ENCODE measurements around the gene SERPINC1. TPM values are rescaled to one million over a fixed set of nuclear protein-coding genes. Genes with fewer than 3 reads are reported as not detected.

The SERPINC1 gene
- total RNA-seq, 1 donor from 2014 or later: 0.22 TPM

- H3K27me3 Mint-ChIP-seq (ENCODE audit: low read depth): peaks cover 2% of the 10 kb centered on the region
- DNase-seq (ENCODE audit: low spot score in 2 of 2, unreplicated experiment in 2 of 2): no peak
- peaks cover 7% of the 10 kb centered on the region for H3K9me3 Mint-ChIP-seq
- no peaks in the 10 kb centered on the region for H3K36me3 Mint-ChIP-seq
- TF ChIP-seq CTCF (IDR thresholded peaks at IDR 0.05; ENCODE audit: unreplicated experiment): no peak
- H3K27ac Mint-ChIP-seq: no peak overlapping the region
- H3K4me3 Mint-ChIP-seq: no peak overlapping the region
- H3K4me1 Mint-ChIP-seq: no peaks in the 10 kb centered on the region
Observed at GRCh38 chr1:173917635-173918493, 737 bp upstream of the SERPINC1 start.

GRCh38 chr1:173916667-173917066, 460 bp downstream of the SERPINC1 start:
- DNase-seq (ENCODE audit: low spot score in 2 of 2, unreplicated experiment in 2 of 2): no peak
- no peak for TF ChIP-seq CTCF (IDR thresholded peaks at IDR 0.05; ENCODE audit: unreplicated experiment)
- no peak overlapping the region for H3K27ac Mint-ChIP-seq
- H3K4me3 Mint-ChIP-seq: no peak overlapping the region
- no peaks in the 10 kb centered on the region for H3K27me3 Mint-ChIP-seq (ENCODE audit: low read depth)
- peaks cover 7% of the 10 kb centered on the region for H3K9me3 Mint-ChIP-seq
- H3K36me3 Mint-ChIP-seq: no peaks in the 10 kb centered on the region
- H3K4me1 Mint-ChIP-seq: no peaks in the 10 kb centered on the region

GRCh38 chr1:173915596-173915995, 1.5 kb downstream of the SERPINC1 start:
- peaks cover 6% of the 10 kb centered on the region for H3K9me3 Mint-ChIP-seq
- H3K4me1 Mint-ChIP-seq: no peaks in the 10 kb centered on the region
- no peaks in the 10 kb centered on the region for H3K27me3 Mint-ChIP-seq (ENCODE audit: low read depth)
- no peak overlapping the region for H3K4me3 Mint-ChIP-seq
- no peaks in the 10 kb centered on the region for H3K36me3 Mint-ChIP-seq
- H3K27ac Mint-ChIP-seq: no peak overlapping the region
- TF ChIP-seq CTCF (IDR thresholded peaks at IDR 0.05; ENCODE audit: unreplicated experiment): no peak
- no peak for DNase-seq (ENCODE audit: low spot score in 2 of 2, unreplicated experiment in 2 of 2)

GRCh38 chr1:173914366-173914871, 2.7 kb downstream of the SERPINC1 start:
- Mint-ChIP-seq H3K27ac (no peak overlapping the region), H3K4me3 (no peak overlapping the region), H3K27me3 (ENCODE audit: low read depth) (no peaks in the 10 kb centered on the region), H3K4me1 (no peaks in the 10 kb centered on the region), H3K36me3 (peaks cover 4% of the 10 kb centered on the region), H3K9me3 (peaks cover 6% of the 10 kb centered on the region)
- no peak for DNase-seq (ENCODE audit: low spot score in 2 of 2, unreplicated experiment in 2 of 2)
- TF ChIP-seq CTCF (IDR thresholded peaks at IDR 0.05; ENCODE audit: unreplicated experiment): peak; percentile 45

- Mint-ChIP-seq H3K9me3 (peaks cover 8% of the 10 kb centered on the region), H3K36me3 (peaks cover 7% of the 10 kb centered on the region), H3K4me3 (no peak overlapping the region), H3K27ac (no peak overlapping the region), H3K4me1 (no peaks in the 10 kb centered on the region), H3K27me3 (ENCODE audit: low read depth) (no peaks in the 10 kb centered on the region)
- no peak for DNase-seq (ENCODE audit: low spot score in 2 of 2, unreplicated experiment in 2 of 2)
- no peak for TF ChIP-seq CTCF (IDR thresholded peaks at IDR 0.05; ENCODE audit: unreplicated experiment)
Observed at GRCh38 chr1:173913111-173913510, 4.0 kb downstream of the SERPINC1 start.

All from mesothelial cell of epicardium (in vitro differentiated cells).